NCI-H2196 treated with DMSO at 0.1 percent for 48 hours (cell line): ENCODE data around the gene DTX3.
"Not testable (repeated sequence)": the region's sequence is repeated elsewhere in the genome, so short reads cannot be mapped to it uniquely, and the experiment has no call there.

Experiments
- DNase-seq: peaks from one replicate; lab custom pipeline; 2025; ENCODE audit not compliant: unreplicated experiment; lab: John Stamatoyannopoulos, UW

Gene DTX3

GRCh38 chr12:57604454-57604991, at the start of gene DTX3:
Gene DTX3 (plus strand): TSS chr12:57604824. CDS start chr12:57606518, 1,694 bp downstream.
- DNase-seq: no peak

GRCh38 chr12:57554897-57555296, 49.7 kb upstream of the DTX3 start:
- no peak for DNase-seq

GRCh38 chr12:57558864-57559263, 45.8 kb upstream of the DTX3 start:
- DNase-seq: no peak

GRCh38 chr12:57560516-57560915, 44.1 kb upstream of the DTX3 start:
- no peak for DNase-seq

- not testable (repeated sequence) for DNase-seq
Measured at GRCh38 chr12:57561117-57561516, 43.5 kb upstream of the DTX3 start.

- no peak for DNase-seq
Measured at GRCh38 chr12:57563358-57563757, 41.3 kb upstream of the DTX3 start.

GRCh38 chr12:57564178-57564740, 40.4 kb upstream of the DTX3 start:
- no peak for DNase-seq

- DNase-seq: no peak
Measured at GRCh38 chr12:57568838-57569237, 35.8 kb upstream of the DTX3 start.

GRCh38 chr12:57569858-57570257, 34.8 kb upstream of the DTX3 start:
- no peak for DNase-seq

- DNase-seq: not testable (repeated sequence)
Measured at GRCh38 chr12:57570438-57570837, 34.2 kb upstream of the DTX3 start.

GRCh38 chr12:57571926-57572762, 32.5 kb upstream of the DTX3 start:
- DNase-seq: no peak

GRCh38 chr12:57574795-57575194, 29.8 kb upstream of the DTX3 start:
- DNase-seq: no peak

- no peak for DNase-seq
Measured at GRCh38 chr12:57575771-57576612, 28.6 kb upstream of the DTX3 start.

GRCh38 chr12:57576613-57577160, 27.9 kb upstream of the DTX3 start:
- DNase-seq: no peak

GRCh38 chr12:57577981-57578758, 26.5 kb upstream of the DTX3 start:
- no peak for DNase-seq

GRCh38 chr12:57579011-57579410, 25.6 kb upstream of the DTX3 start:
- no peak for DNase-seq

GRCh38 chr12:57579677-57580465, 24.8 kb upstream of the DTX3 start:
- no peak for DNase-seq

- DNase-seq: no peak
Measured at GRCh38 chr12:57580466-57580795, 24.2 kb upstream of the DTX3 start.

- no peak for DNase-seq
Measured at GRCh38 chr12:57581802-57582201, 22.8 kb upstream of the DTX3 start.

- DNase-seq: no peak
Measured at GRCh38 chr12:57582440-57582839, 22.2 kb upstream of the DTX3 start.
